GM18907 (cell line): ENCODE data around the gene SCNN1B.
"Not testable (repeated sequence)": the region's sequence is repeated elsewhere in the genome, so short reads cannot be mapped to it uniquely, and the experiment has no call there.

ENCODE experiments used
- ATAC-seq: cut with Tn5 transposase; IDR thresholded peaks from one replicate; pipeline ENCODE4 v1.9.1; 2021; ENCODE audit warnings: mild to moderate bottlenecking, moderate library complexity; ENCODE audit not compliant: unreplicated experiment

Gene SCNN1B

GRCh38 chr16:23302045-23302956, at the start of gene SCNN1B:
SCNN1B (plus strand) TSS chr16:23302302; CDS start chr16:23348600, 46,298 bp downstream.
- no peak for ATAC-seq

- ATAC-seq, result no peak
Measured at GRCh38 chr16:23252310-23252709, 49.8 kb upstream of the SCNN1B start.

GRCh38 chr16:23253650-23254049, 48.5 kb upstream of the SCNN1B start:
- ATAC-seq, result not testable (repeated sequence)

GRCh38 chr16:23254338-23254737, 47.8 kb upstream of the SCNN1B start:
- ATAC-seq, result no peak

GRCh38 chr16:23255000-23255399, 47.1 kb upstream of the SCNN1B start:
- no peak for ATAC-seq

GRCh38 chr16:23256440-23256839, 45.7 kb upstream of the SCNN1B start:
- ATAC-seq, result no peak

- no peak for ATAC-seq
Measured at GRCh38 chr16:23257682-23258081, 44.4 kb upstream of the SCNN1B start.

- ATAC-seq, result no peak
Measured at GRCh38 chr16:23258919-23259237, 43.2 kb upstream of the SCNN1B start.

- ATAC-seq, result no peak
Measured at GRCh38 chr16:23267647-23268046, 34.5 kb upstream of the SCNN1B start.

GRCh38 chr16:23268561-23268960, 33.5 kb upstream of the SCNN1B start:
- ATAC-seq, result no peak

- no peak for ATAC-seq
Measured at GRCh38 chr16:23269248-23269953, 32.7 kb upstream of the SCNN1B start.

- ATAC-seq, result no peak
Measured at GRCh38 chr16:23270654-23271053, 31.4 kb upstream of the SCNN1B start.

- ATAC-seq, result no peak
Measured at GRCh38 chr16:23274968-23275367, 27.1 kb upstream of the SCNN1B start.

GRCh38 chr16:23276821-23277220, 25.3 kb upstream of the SCNN1B start:
- ATAC-seq, result no peak

GRCh38 chr16:23278031-23278430, 24.1 kb upstream of the SCNN1B start:
- no peak for ATAC-seq

- ATAC-seq, result no peak
Measured at GRCh38 chr16:23279721-23280153, 22.4 kb upstream of the SCNN1B start.

GRCh38 chr16:23280483-23280967, 21.6 kb upstream of the SCNN1B start:
- ATAC-seq, result no peak

- no peak for ATAC-seq
Measured at GRCh38 chr16:23282568-23282967, 19.5 kb upstream of the SCNN1B start.

- ATAC-seq, result no peak
Measured at GRCh38 chr16:23283571-23283970, 18.5 kb upstream of the SCNN1B start.

GRCh38 chr16:23284584-23284983, 17.5 kb upstream of the SCNN1B start:
- no peak for ATAC-seq

- ATAC-seq, result no peak
Measured at GRCh38 chr16:23286131-23286532, 16.0 kb upstream of the SCNN1B start.

- no peak for ATAC-seq
Measured at GRCh38 chr16:23288209-23288608, 13.9 kb upstream of the SCNN1B start.
